Omental fat pad (tissue), 4 donors: ENCODE results near the gene KDELR1. TPM values are rescaled to one million over a fixed set of nuclear protein-coding genes. Genes with fewer than 3 reads are reported as not detected.

Experiments used
- ATAC-seq: fragments of 150-250 bp; one replicate; pipeline ENCODE4 v1.9.1; 2016; ENCODE audit warnings: mild to moderate bottlenecking, moderate library complexity; ENCODE audit not compliant: low FRiP score
- DNase-seq: peaks from one replicate; pipeline ENCODE4 v3.0.0-alpha.2; 2019; ENCODE audit warnings: low spot score
- total RNA-seq, 4 donors: library from RNA; depleted of rRNA; stranded (reverse); fragments of >200 nt; gene quantifications; one replicate each; pipeline ENCODE4 v1.1.0, GENCODE V29; 2016
- TF ChIP-seq, protein P1 (sequence below), 3 donors: fragments of 450-650 bp; IDR thresholded peaks; one replicate each; pipeline ENCODE4 v1.5.1; 2016 to 2017; ENCODE audit warnings: antibody characterized with exemption in 3 of 3, mild to moderate bottlenecking in 3 of 3, moderate library complexity in 2 of 3

The KDELR1 gene
- total RNA-seq, 4 donors from 2014 or later = 72.2 to 102 (median 75.3) TPM

DNA sequence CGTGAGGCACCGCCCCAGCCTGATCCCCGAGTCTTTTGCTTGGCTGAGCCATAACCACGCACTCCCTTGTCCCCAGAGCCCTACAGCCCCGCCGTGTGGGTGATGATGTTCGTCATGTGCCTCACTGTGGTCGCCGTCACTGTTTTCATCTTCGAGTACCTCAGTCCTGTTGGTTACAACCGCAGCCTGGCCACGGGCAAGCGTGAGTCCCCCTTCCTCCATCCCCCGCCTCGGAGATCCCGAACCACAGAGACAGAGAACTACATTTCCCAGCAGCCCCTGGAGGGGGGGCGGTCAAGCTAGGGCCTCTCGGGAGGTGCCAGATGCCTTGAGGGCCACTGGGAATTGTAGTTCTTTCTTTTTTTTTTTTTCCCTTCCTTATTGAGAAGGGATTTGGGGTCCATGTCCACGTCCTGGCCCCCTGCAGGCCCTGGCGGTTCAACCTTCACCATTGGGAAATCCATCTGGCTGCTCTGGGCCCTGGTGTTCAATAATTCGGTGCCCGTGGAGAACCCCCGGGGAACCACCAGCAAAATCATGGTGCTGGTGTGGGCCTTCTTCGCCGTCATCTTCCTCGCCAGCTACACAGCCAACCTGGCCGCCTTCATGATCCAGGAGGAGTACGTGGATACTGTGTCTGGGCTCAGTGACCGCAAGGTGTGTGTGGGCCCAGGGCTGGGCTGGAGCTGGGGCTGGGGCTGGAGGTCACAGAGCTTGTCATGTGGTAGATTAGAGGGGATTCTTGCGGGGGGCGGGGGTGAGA lies 28.0 kb upstream of the KDELR1 start:
- no peak for DNase-seq
- ATAC-seq = no peak
- TF ChIP-seq, protein P1, sequence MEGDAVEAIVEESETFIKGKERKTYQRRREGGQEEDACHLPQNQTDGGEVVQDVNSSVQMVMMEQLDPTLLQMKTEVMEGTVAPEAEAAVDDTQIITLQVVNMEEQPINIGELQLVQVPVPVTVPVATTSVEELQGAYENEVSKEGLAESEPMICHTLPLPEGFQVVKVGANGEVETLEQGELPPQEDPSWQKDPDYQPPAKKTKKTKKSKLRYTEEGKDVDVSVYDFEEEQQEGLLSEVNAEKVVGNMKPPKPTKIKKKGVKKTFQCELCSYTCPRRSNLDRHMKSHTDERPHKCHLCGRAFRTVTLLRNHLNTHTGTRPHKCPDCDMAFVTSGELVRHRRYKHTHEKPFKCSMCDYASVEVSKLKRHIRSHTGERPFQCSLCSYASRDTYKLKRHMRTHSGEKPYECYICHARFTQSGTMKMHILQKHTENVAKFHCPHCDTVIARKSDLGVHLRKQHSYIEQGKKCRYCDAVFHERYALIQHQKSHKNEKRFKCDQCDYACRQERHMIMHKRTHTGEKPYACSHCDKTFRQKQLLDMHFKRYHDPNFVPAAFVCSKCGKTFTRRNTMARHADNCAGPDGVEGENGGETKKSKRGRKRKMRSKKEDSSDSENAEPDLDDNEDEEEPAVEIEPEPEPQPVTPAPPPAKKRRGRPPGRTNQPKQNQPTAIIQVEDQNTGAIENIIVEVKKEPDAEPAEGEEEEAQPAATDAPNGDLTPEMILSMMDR (IDR thresholded peaks at IDR 0.05) = no peak

DNA sequence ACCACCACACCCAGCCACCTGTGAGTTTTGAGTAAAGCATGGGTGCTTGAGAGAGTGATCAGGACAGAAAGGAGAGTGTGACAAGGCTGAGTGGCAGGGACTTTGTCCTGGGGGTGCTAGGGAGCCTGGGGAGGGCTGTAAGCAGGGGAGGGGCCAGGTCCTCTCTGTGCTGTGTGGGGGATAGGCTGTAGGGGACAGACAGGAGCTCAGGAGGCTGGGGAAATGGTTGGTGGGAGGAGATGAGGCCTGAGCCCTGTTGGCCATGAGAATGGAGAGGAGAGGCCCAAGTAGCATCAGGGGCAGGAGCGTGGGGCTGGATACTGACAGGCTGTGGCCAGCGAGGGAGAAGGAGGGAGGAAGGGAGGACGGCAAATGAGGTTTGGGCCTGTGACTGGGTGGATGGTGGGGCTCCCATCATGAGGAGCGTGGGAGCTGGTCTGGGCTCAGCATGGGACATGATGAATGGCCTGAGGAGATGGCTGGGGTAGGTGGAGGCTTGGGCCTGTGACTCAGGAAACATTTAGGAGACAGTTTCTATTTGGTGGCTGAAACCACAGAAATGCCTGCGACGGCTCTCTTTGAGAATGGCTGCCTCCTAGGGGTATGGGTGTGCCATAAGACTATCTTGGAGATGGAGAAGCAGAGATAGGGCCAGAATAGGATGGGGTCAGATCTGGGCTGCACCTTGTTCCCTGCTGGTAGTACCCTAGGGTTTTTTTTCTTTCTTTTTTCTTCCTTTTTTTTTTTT lies 27.1 kb upstream of the KDELR1 start:
- ATAC-seq (no peak), DNase-seq (no peak)
- TF ChIP-seq, protein P1 (IDR thresholded peaks at IDR 0.05) = no peak

DNA sequence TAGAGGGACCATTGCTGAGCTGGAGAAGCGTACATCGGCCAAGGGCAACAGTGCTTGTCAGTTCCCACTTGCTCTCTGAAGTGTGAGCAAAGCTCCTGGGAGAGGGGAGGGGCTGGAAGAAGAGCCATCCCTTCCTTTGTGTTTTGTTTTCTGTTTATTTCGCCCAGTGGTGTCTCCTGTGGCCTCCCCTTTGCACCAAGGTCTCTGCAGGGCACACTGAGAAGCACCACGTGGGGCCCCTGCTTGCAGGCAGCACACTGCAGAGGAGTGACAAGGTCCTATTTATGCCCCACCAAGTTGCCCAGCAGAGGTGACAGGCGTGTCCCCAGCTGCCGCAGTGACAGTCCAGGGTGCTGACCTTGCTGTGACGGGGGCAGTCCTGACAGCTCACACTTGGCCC lies 26.1 kb upstream of the KDELR1 start:
- no peak for ATAC-seq
- no peak for DNase-seq
- TF ChIP-seq, protein P1 (IDR thresholded peaks at IDR 0.05) = no peak

DNA sequence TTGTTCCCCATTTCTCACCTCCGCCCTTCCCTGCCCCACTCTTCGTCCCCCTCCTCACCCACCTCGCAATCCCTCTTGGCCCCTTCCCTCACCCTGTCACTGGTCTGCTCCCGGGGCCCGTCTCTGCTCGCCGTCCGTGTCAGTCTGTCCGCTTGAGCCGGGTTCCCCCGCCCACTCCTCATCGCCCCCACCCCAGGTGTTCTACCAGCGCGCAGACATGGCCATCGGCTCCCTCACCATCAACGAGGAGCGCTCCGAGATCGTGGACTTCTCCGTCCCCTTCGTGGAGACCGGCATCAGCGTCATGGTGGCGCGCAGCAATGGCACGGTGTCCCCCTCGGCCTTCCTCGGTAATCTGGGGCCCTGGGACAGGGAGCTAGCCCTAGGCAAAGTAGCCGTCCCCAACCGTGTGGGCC lies 24.5 kb upstream of the KDELR1 start:
- TF ChIP-seq, protein P1 (IDR thresholded peaks at IDR 0.05) = no peak
- no peak for ATAC-seq
- DNase-seq = no peak

DNA sequence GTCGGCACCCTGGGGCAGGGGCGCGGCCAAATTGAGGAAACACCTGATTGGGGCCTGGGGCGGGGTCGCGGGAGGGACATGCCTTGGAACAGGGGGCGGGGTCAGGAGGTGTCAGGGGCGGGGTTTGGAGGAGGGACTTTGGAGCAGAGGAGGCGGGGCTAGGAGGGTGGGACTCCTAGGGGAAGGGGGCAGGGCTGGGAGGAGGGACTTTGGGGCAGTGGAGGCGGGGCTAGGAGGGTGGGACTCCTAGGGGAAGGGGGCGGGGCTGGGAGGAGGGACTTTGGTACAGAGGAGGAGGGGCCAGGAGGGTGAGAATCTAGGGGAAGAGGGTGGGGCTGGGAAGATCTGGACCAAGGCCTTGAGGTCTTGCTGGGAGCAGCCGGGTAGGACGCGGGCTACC lies 24.0 kb upstream of the KDELR1 start:
- TF ChIP-seq, protein P1 (IDR thresholded peaks at IDR 0.05) = no peak
- DNase-seq = peak; percentile 69
- ATAC-seq = peak; percentile 75

DNA sequence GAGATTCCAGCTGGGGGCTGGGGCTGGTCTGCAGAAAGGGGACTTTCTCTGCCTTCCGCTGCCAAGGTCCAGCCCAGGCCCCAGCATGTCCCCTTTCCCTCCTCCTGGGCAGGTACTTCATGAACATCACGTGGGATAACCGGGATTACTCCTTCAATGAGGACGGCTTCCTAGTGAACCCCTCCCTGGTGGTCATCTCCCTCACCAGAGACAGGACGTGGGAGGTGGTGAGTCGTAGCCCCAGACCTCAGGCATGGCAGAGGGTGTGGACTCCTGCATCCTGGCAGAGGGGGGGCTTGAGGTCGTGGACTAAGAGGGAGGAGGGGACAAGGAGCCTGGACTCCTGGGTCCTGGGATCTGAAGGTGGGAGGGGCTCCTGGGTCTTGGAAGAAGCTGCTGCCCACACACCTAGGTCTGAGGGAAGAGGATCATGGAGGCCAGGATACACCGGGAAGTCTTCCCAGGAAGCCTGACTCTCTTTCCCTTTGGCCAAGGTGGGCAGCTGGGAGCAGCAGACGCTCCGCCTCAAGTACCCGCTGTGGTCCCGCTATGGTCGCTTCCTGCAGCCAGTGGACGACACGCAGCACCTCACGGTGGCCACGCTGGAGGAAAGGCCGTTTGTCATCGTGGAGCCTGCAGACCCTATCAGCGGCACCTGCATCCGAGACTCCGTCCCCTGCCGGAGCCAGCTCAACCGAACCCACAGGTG lies 22.7 kb upstream of the KDELR1 start:
- no peak for ATAC-seq
- DNase-seq = no peak
- TF ChIP-seq, protein P1 (IDR thresholded peaks at IDR 0.05) = no peak
